Skeletal muscle tissue (tissue), 4 donors: ENCODE measurements around the gene MSANTD3. TPM values are rescaled to one million over a fixed set of nuclear protein-coding genes. Genes with fewer than 3 reads are reported as not detected.
"Not testable (repeated sequence)": the region's sequence is repeated elsewhere in the genome, so short reads cannot be mapped to it uniquely, and the experiment has no call there.

Experiments used
- H3K27ac ChIP-seq: one replicate; pipeline ENCODE4 v1.7.0; 2013; ENCODE audit warnings: mild to moderate bottlenecking, low read depth, low read length, inconsistent platforms
- H3K27me3 ChIP-seq, 3 donors: one replicate each; pipeline ENCODE4 v1.7.0; 2013; ENCODE audit warnings: low read length in 3 of 3; ENCODE audit not compliant: control insufficient read depth in 3 of 3, insufficient read depth in 3 of 3
- H3K36me3 ChIP-seq, 3 donors: one replicate each; pipeline ENCODE4 v1.7.0; 2013; ENCODE audit warnings: low read length in 3 of 3; ENCODE audit not compliant: control insufficient read depth in 3 of 3, insufficient read depth in 3 of 3
- H3K4me1 ChIP-seq, 3 donors: one replicate each; pipeline ENCODE4 v1.7.0; 2013; ENCODE audit warnings: low read length in 3 of 3, mild to moderate bottlenecking in 3 of 3; ENCODE audit not compliant: control insufficient read depth in 3 of 3, insufficient read depth in 3 of 3
- H3K4me3 ChIP-seq, 3 donors: one replicate each; pipeline ENCODE4 v1.7.0; 2013; ENCODE audit warnings: low read length in 3 of 3
- H3K9ac ChIP-seq, 3 donors: one replicate each; pipeline ENCODE4 v1.7.0; 2013; ENCODE audit warnings: low read length in 3 of 3, mild to moderate bottlenecking in 3 of 3, moderate library complexity in 2 of 3, low read depth in 1 of 3
- H3K9me3 ChIP-seq, 3 donors: one replicate each; pipeline ENCODE4 v1.7.0; 2013; ENCODE audit warnings: low read length in 3 of 3; ENCODE audit not compliant: control insufficient read depth in 3 of 3
- total RNA-seq: library from RNA; depleted of rRNA; stranded (reverse); fragments of >200 nt; gene quantifications from one replicate; pipeline ENCODE4 v1.2.3, GENCODE V29; 2014
- donor health status: Osteomylitis.

MSANTD3 gene
- total RNA-seq, 1 donor from 2014 or later = 15.7 TPM

GRCh38 chr9:100427366-100428263 lies 672 bp downstream of the MSANTD3 start:
- Histone ChIP-seq H3K36me3 (no peaks in the 10 kb centered on the region), H3K4me1 (peaks cover 20 to 35% (median 24%) of the 10 kb centered on the region in 3 donors), H3K4me3 (peak overlapping the region; percentile 68 to 80 (median 76)), H3K27ac (peak overlapping the region; percentile 74), H3K27me3 (no peaks in the 10 kb centered on the region), H3K9ac (peak overlapping the region; percentile 82 to 85 (median 82)), H3K9me3 (no peaks in the 10 kb centered on the region)

GRCh38 chr9:100428871-100429654 lies 2.1 kb downstream of the MSANTD3 start:
- Histone ChIP-seq H3K4me3 (no peak overlapping the region), H3K9me3 (no peaks in the 10 kb centered on the region), H3K9ac (peak overlapping the region in 1 of 3 donors; percentile 4), H3K4me1 (peaks cover 20 to 43% (median 24%) of the 10 kb centered on the region in 3 donors), H3K27ac (peak overlapping the region; percentile 60), H3K27me3 (no peaks in the 10 kb centered on the region), H3K36me3 (no peaks in the 10 kb centered on the region)

- H3K4me1 ChIP-seq = peaks cover 20 to 43% (median 24%) of the 10 kb centered on the region in 3 donors
- no peak overlapping the region for H3K9ac ChIP-seq
- no peaks in the 10 kb centered on the region for H3K27me3 ChIP-seq
- no peaks in the 10 kb centered on the region for H3K9me3 ChIP-seq
- no peaks in the 10 kb centered on the region for H3K36me3 ChIP-seq
- no peak overlapping the region for H3K27ac ChIP-seq
- no peak overlapping the region for H3K4me3 ChIP-seq
Observed at GRCh38 chr9:100430286-100430940, 3.5 kb downstream of the MSANTD3 start.

- Histone ChIP-seq H3K9me3 (no peaks in the 10 kb centered on the region), H3K4me1 (peaks cover 11 to 38% (median 15%) of the 10 kb centered on the region in 3 donors), H3K27ac (no peak overlapping the region), H3K36me3 (no peaks in the 10 kb centered on the region), H3K9ac (no peak overlapping the region), H3K4me3 (no peak overlapping the region), H3K27me3 (no peaks in the 10 kb centered on the region)
Observed at GRCh38 chr9:100431886-100432285, 4.9 kb downstream of the MSANTD3 start.

- no peaks in the 10 kb centered on the region for H3K36me3 ChIP-seq
- peaks cover 9 to 42% (median 15%) of the 10 kb centered on the region in 3 donors for H3K4me1 ChIP-seq
- no peak overlapping the region for H3K9ac ChIP-seq
- no peak overlapping the region for H3K27ac ChIP-seq
- no peak overlapping the region for H3K4me3 ChIP-seq
- no peaks in the 10 kb centered on the region for H3K9me3 ChIP-seq
- H3K27me3 ChIP-seq = no peaks in the 10 kb centered on the region
Observed at GRCh38 chr9:100432736-100433135, 5.8 kb downstream of the MSANTD3 start.

GRCh38 chr9:100436571-100436970 lies 9.6 kb downstream of the MSANTD3 start:
- H3K27ac ChIP-seq = no peak overlapping the region
- no peak overlapping the region for H3K4me3 ChIP-seq
- peaks cover 10 to 39% (median 13%) of the 10 kb centered on the region in 3 donors for H3K4me1 ChIP-seq
- H3K27me3 ChIP-seq = no peaks in the 10 kb centered on the region
- no peaks in the 10 kb centered on the region for H3K36me3 ChIP-seq
- no peak overlapping the region for H3K9ac ChIP-seq
- no peaks in the 10 kb centered on the region for H3K9me3 ChIP-seq

GRCh38 chr9:100437860-100438805 lies 11.2 kb downstream of the MSANTD3 start:
- no peak overlapping the region for H3K9ac ChIP-seq
- H3K4me1 ChIP-seq = peaks cover 10 to 25% (median 13%) of the 10 kb centered on the region in 3 donors
- H3K27ac ChIP-seq = peak overlapping the region; percentile 64
- H3K36me3 ChIP-seq = peaks cover 0 to 4% (median 0%) of the 10 kb centered on the region in 3 donors
- no peaks in the 10 kb centered on the region for H3K9me3 ChIP-seq
- no peak overlapping the region for H3K4me3 ChIP-seq
- H3K27me3 ChIP-seq = no peaks in the 10 kb centered on the region

GRCh38 chr9:100440071-100440470 lies 13.1 kb downstream of the MSANTD3 start:
- H3K27me3 ChIP-seq = no peaks in the 10 kb centered on the region
- H3K4me3 ChIP-seq = no peak overlapping the region
- H3K9me3 ChIP-seq = no peaks in the 10 kb centered on the region
- no peak overlapping the region for H3K9ac ChIP-seq
- peaks cover 10 to 27% (median 13%) of the 10 kb centered on the region in 3 donors for H3K4me1 ChIP-seq
- peak overlapping the region; percentile 64 for H3K27ac ChIP-seq
- H3K36me3 ChIP-seq = peaks cover 0 to 4% (median 0%) of the 10 kb centered on the region in 3 donors

- H3K9ac ChIP-seq, H3K4me3 ChIP-seq, H3K9me3 ChIP-seq, H3K27me3 ChIP-seq, H3K36me3 ChIP-seq: not testable (repeated sequence)
- H3K4me1 ChIP-seq = peaks cover 10 to 27% (median 13%) of the 10 kb centered on the region in 3 donors
- peak overlapping the region; percentile 64 for H3K27ac ChIP-seq
Observed at GRCh38 chr9:100440487-100440886, 13.5 kb downstream of the MSANTD3 start.
